ENCODE results near the gene TBC1D22B. TPM values are rescaled to one million over a fixed set of nuclear protein-coding genes. Genes with fewer than 3 reads are reported as not detected.

TBC1D22B gene
- total and polyA plus RNA-seq, 9 of the 15 experiments (the other 6 are each of a cell fraction or from before 2014, with no cell fraction given), result 4.8 to 24.2 (median 13.5) TPM

- peak; percentile 75 for TF ChIP-seq ZBTB33 (CRISPR knock-in tag; IDR thresholded peaks at IDR 0.05)
- no peak for TF ChIP-seq EWSR1 (IDR thresholded peaks at IDR 0.05; ENCODE audit: borderline replicate concordance, low read depth, partially characterized antibody)
- no peak for TF ChIP-seq ZNF232 (CRISPR knock-in tag; IDR thresholded peaks at IDR 0.05)
- no peak for TF ChIP-seq HOXB6 (CRISPR knock-in tag; IDR thresholded peaks at IDR 0.05; ENCODE audit: borderline replicate concordance)
- no peak for TF ChIP-seq HNRNPK (IDR thresholded peaks at IDR 0.05; ENCODE audit: low read depth, low read length, poor library complexity, severe bottlenecking)
- peak; percentile 53; the same call in 1 of the 2 replicates for TF ChIP-seq FOSL1 (tag; conservative IDR thresholded peaks at IDR 0.05)
- TF ChIP-seq PTTG1 (tag; IDR thresholded peaks at IDR 0.05; ENCODE audit: low read depth), result no peak
- no peak for TF ChIP-seq ZNF717 (CRISPR knock-in tag; IDR thresholded peaks at IDR 0.05)
- TF ChIP-seq NELFE (IDR thresholded peaks at IDR 0.05; ENCODE audit: insufficient read depth, insufficient read length), result no peak
- TF ChIP-seq ETS2 (tag; IDR thresholded peaks at IDR 0.05; ENCODE audit: borderline replicate concordance, poor library complexity, severe bottlenecking), result no peak
- no peak for TF ChIP-seq ZNF212 (CRISPR knock-in tag; IDR thresholded peaks at IDR 0.05)
- no peak for TF ChIP-seq ZBTB8A (IDR thresholded peaks at IDR 0.05; ENCODE audit: partially characterized antibody)
- TF ChIP-seq SRSF7 (optimal IDR thresholded peaks at IDR 0.05; ENCODE audit: low read depth, low read length), result no peak
- no peak for TF ChIP-seq MEF2D (tag; conservative IDR thresholded peaks at IDR 0.05; ENCODE audit: low read depth)
- TF ChIP-seq FOXA3 (CRISPR knock-in tag; conservative IDR thresholded peaks at IDR 0.05 in 1 of 2, IDR thresholded peaks at IDR 0.05 in 1 of 2), result no peak
- TF ChIP-seq NR2F6 (CRISPR knock-in tag; IDR thresholded peaks at IDR 0.05), result no peak
- TF ChIP-seq NCOA2 (IDR thresholded peaks at IDR 0.05; ENCODE audit: partially characterized antibody in 2 of 2), result no peak
- TF ChIP-seq ZNF740 (CRISPR knock-in tag; IDR thresholded peaks at IDR 0.05), result no peak
- TF ChIP-seq ZNF740 (tag; IDR thresholded peaks at IDR 0.05), result no peak
- TF ChIP-seq CHD4 (IDR thresholded peaks at IDR 0.05; ENCODE audit: insufficient read depth, insufficient replicate concordance, low read depth, low read length, poor library complexity, severe bottlenecking), result peak; percentile 62
- no peak for TF ChIP-seq NCOA6 (IDR thresholded peaks at IDR 0.05)
- no peak for TF ChIP-seq ASH1L (IDR thresholded peaks at IDR 0.05; ENCODE audit: borderline replicate concordance, low read depth, partially characterized antibody)
- no peak for TF ChIP-seq ZBTB12 (CRISPR knock-in tag; IDR thresholded peaks at IDR 0.05)
These were observed 47.1 kb upstream of the TBC1D22B start (continued) for GRCh38 chr6:37210313-37210968.
